Transverse colon (tissue), 4 donors: ENCODE measurements around the gene TFIP11. TPM values are rescaled to one million over a fixed set of nuclear protein-coding genes. Genes with fewer than 3 reads are reported as not detected.

Source experiments
- DNase-seq: peaks from one replicate; pipeline ENCODE4 v3.0.0-alpha.2; 2019
- H3K27ac ChIP-seq, 4 donors: fragments of 200-600 bp; sonication (generic); 2 replicates each; pipeline ENCODE4 v1.5.1; 2016 to 2018; ENCODE audit warnings: inconsistent platforms in 4 of 4
- H3K27me3 ChIP-seq: fragments of 200-600 bp; sonication (generic); 2 replicates; pipeline ENCODE4 v1.5.1; 2017; ENCODE audit warnings: inconsistent platforms
- H3K36me3 ChIP-seq, 4 donors: fragments of 200-600 bp; sonication (generic); 2 replicates each; pipeline ENCODE4 v1.5.1; 2017 to 2019; ENCODE audit warnings: inconsistent platforms in 4 of 4
- H3K4me1 ChIP-seq, 4 donors: fragments of 200-600 bp; sonication (generic); 2 replicates each; pipeline ENCODE4 v1.5.1; 2017 to 2020; ENCODE audit warnings: inconsistent platforms in 4 of 4
- H3K4me3 ChIP-seq, 4 donors: fragments of 200-600 bp; sonication (generic); 1 replicate in 1 of 4; 2 replicates in 3 of 4; pipeline versions ENCODE4 v1.5.1 to v1.6.1; 2017 to 2019; ENCODE audit warnings: inconsistent platforms in 4 of 4
- H3K9me3 ChIP-seq, 2 donors: fragments of 200-600 bp; sonication (generic); 2 replicates each; pipeline ENCODE4 v1.5.1; 2017 to 2019; ENCODE audit warnings: inconsistent platforms in 2 of 2
- EP300 ChIP-seq: sonication (generic); formaldehyde crosslinking; IDR thresholded peaks from one replicate; pipeline ENCODE4 v1.6.1; 2017; ENCODE audit warnings: antibody characterized with exemption, low read depth
- POLR2A ChIP-seq: fragments of 450-650 bp; IDR thresholded peaks from one replicate; pipeline ENCODE4 v1.6.1; 2016; ENCODE audit warnings: antibody characterized with exemption, mild to moderate bottlenecking, moderate library complexity
- POLR2AphosphoS5 ChIP-seq, 3 donors: sonication (generic); formaldehyde crosslinking; IDR thresholded peaks; one replicate each; pipeline ENCODE4 v1.6.1; 2016; ENCODE audit warnings: antibody characterized with exemption in 3 of 3
- WGBS, 2 donors: methylation state at CpG; one replicate each; pipeline ENCODE4 v1.1.5; 2018; ENCODE audit warnings: low coverage in 1 of 2; 5-methylcytosine and 5-hydroxymethylcytosine counted together
- in situ Hi-C, 4 donors: fragments of 200-750 bp; cut with MboI; loops; one replicate each; pipeline versions ENCODE4 v1.15.0 to v1.15.1; 2017; ENCODE audit warnings: low sequenced_read_pairs in 3 of 4, low pct_ligation_motif_present in 1 of 4, low pct_unique_long_range_greater_than_20kb in 1 of 4
- intact Hi-C: fragments of 100-400 bp; cut with DNase I; formaldehyde crosslinking; loops from one replicate; pipeline ENCODE4 v1.15.1; 2023; ENCODE audit warnings: low total_unique reads
- total RNA-seq, 4 donors: library from RNA; depleted of rRNA; stranded (reverse); fragments of >200 nt; gene quantifications; one replicate each; pipeline ENCODE4 v1.1.0, GENCODE V29; 2016
- TF ChIP-seq, protein P1 (sequence below), 5 experiments: fragments of 200-600 bp in 3 of 5; fragments of 450-650 bp in 2 of 5; sonication (generic) in 3 of 5; IDR thresholded peaks; 1 replicate in 2 of 5; 2 replicates in 3 of 5; pipeline ENCODE4 v1.5.1; 2016 to 2017; ENCODE audit warnings: antibody characterized with exemption in 5 of 5, inconsistent platforms in 3 of 5, mild to moderate bottlenecking in 2 of 5, moderate library complexity in 1 of 5

Gene TFIP11
- total RNA-seq, 4 donors from 2014 or later = 5.2 to 33.7 (median 31.1) TPM

GRCh38 chr22:26489447-26490036 lies 22.7 kb downstream of the TFIP11 start:
- Histone ChIP-seq H3K4me3 (no peak overlapping the region), H3K36me3 (peaks cover 0 to 44% (median 19%) of the 10 kb centered on the region in 4 donors), H3K27ac (no peak overlapping the region), H3K4me1 (peaks cover 3 to 13% (median 7%) of the 10 kb centered on the region in 4 donors), H3K27me3 (no peaks in the 10 kb centered on the region), H3K9me3 (no peaks in the 10 kb centered on the region)
- TF ChIP-seq POLR2AphosphoS5 (IDR thresholded peaks at IDR 0.05) (no peak), POLR2A (no peak), EP300 (no peak)
- TF ChIP-seq, protein P1, sequence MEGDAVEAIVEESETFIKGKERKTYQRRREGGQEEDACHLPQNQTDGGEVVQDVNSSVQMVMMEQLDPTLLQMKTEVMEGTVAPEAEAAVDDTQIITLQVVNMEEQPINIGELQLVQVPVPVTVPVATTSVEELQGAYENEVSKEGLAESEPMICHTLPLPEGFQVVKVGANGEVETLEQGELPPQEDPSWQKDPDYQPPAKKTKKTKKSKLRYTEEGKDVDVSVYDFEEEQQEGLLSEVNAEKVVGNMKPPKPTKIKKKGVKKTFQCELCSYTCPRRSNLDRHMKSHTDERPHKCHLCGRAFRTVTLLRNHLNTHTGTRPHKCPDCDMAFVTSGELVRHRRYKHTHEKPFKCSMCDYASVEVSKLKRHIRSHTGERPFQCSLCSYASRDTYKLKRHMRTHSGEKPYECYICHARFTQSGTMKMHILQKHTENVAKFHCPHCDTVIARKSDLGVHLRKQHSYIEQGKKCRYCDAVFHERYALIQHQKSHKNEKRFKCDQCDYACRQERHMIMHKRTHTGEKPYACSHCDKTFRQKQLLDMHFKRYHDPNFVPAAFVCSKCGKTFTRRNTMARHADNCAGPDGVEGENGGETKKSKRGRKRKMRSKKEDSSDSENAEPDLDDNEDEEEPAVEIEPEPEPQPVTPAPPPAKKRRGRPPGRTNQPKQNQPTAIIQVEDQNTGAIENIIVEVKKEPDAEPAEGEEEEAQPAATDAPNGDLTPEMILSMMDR (IDR thresholded peaks at IDR 0.05) = no peak
- in situ Hi-C loops (no loop called here), intact Hi-C loops (loop anchor here (5.0 kb wide), 1 partner anchor 1613 kb away; no protein-coding TSS in a partner anchor)
- DNase-seq = no peak
- WGBS, 2 donors = 64 to 77% methylated on average over 4 of the region's 4 CpGs

DNA sequence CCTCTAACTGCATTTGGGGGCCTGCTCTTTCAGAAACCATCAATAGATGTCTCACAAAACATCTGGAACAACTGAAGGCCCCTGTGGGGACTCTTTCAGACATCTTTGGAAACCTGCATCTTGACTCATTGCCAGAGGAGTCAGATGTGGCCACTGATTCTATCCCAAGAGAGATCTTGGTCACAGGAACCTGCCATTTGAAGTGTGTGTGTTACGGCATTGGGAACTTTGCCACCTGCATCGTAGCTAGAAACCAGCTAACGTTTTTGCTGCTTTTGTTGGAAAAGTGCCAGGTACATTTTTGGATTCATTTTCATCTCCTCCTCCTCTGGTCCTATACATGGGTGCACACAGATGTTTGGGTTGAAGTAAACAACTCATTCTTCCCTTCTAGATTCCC lies 24.3 kb downstream of the TFIP11 start:
- in situ Hi-C loops (no loop called here), intact Hi-C loops (loop anchor here (5.0 kb wide), 1 partner anchor 1614 kb away; no protein-coding TSS in a partner anchor)
- no peak overlapping the region for H3K4me3 ChIP-seq
- H3K9me3 ChIP-seq = no peaks in the 10 kb centered on the region
- TF ChIP-seq POLR2A (no peak), EP300 (no peak), POLR2AphosphoS5 (IDR thresholded peaks at IDR 0.05) (no peak)
- TF ChIP-seq, protein P1 (IDR thresholded peaks at IDR 0.05) = no peak
- 59% methylated on average over 3 of the region's 3 CpGs; no CpG with 5 or more reads in 1 of the 2 donors for WGBS, 2 donors
- H3K27me3 ChIP-seq = no peaks in the 10 kb centered on the region
- H3K36me3 ChIP-seq = peaks cover 0 to 34% (median 12%) of the 10 kb centered on the region in 4 donors
- H3K4me1 ChIP-seq = peaks cover 10 to 20% (median 14%) of the 10 kb centered on the region in 4 donors
- no peak overlapping the region for H3K27ac ChIP-seq
- no peak for DNase-seq

DNA sequence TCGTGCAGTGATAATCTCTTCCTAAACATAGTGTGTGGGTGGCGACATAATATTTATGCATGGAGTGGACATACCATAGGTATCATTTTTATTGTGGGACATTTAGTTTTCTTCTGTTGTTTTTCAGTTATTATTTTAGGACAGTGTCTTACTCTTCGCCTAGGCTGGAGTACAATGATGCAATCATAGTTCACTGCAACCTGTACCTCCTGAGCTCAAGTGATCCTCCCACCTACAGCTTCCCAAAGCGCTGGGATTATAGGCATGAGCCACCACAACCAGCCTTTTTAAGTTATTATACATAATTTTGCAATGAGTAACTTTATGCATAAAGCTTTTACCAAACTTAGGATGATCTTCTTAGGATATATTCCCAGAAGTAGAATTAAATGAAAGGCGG lies 25.9 kb downstream of the TFIP11 start:
- 88 to 94% methylated on average over 5 of the region's 5 CpGs for WGBS, 2 donors
- H3K27ac ChIP-seq = no peak overlapping the region
- no peak overlapping the region for H3K4me3 ChIP-seq
- H3K36me3 ChIP-seq = peaks cover 0 to 18% (median 4%) of the 10 kb centered on the region in 4 donors
- intact Hi-C loops (loop anchor here (5.0 kb wide), 1 partner anchor 1616 kb away; no protein-coding TSS in a partner anchor), in situ Hi-C loops (no loop called here)
- TF ChIP-seq EP300 = no peak
- no peak for TF ChIP-seq POLR2A
- TF ChIP-seq, protein P1 (IDR thresholded peaks at IDR 0.05) = no peak
- TF ChIP-seq POLR2AphosphoS5 (IDR thresholded peaks at IDR 0.05) = no peak
- DNase-seq = no peak
- H3K9me3 ChIP-seq = no peaks in the 10 kb centered on the region
- peaks cover 20 to 36% (median 26%) of the 10 kb centered on the region in 4 donors for H3K4me1 ChIP-seq
- H3K27me3 ChIP-seq = no peaks in the 10 kb centered on the region

DNA sequence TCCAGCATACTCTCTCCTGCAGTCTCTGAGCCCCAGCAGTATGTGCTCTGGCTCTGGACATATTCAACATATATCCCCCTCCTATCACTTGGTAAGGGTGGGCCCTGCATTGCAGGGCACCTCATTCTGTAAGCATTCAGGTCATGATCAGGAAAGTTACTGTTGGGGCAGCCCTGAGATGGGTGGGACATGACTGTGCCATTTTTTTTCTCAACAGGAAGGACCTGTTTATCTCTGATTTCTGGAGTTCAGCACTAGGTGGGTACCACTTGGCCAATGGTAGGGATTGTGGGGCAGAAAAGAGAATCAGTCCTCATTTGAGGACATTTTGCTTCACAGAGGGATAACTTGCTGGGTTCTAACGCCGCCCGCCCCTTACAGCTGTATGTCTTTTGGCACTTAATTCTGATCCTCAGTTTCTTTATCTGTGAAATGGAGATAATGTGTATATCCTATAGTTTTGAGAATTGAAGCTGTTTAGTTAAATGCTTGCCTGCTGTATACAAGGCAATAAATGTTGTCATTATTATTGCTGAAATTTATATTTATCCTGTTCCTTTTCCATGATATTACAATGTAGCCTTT lies 26.4 kb downstream of the TFIP11 start:
- intact Hi-C loops = loop anchor here (5.0 kb wide), 1 partner anchor 1616 kb away; no protein-coding TSS in a partner anchor
- TF ChIP-seq POLR2AphosphoS5 (IDR thresholded peaks at IDR 0.05) (no peak), POLR2A (no peak), EP300 (no peak)
- TF ChIP-seq, protein P1 (IDR thresholded peaks at IDR 0.05) = no peak
- H3K4me1 ChIP-seq = peaks cover 24 to 41% (median 31%) of the 10 kb centered on the region in 4 donors
- no peak overlapping the region for H3K4me3 ChIP-seq
- H3K27me3 ChIP-seq = no peaks in the 10 kb centered on the region
- H3K27ac ChIP-seq = no peak overlapping the region
- peaks cover 0 to 13% (median 2%) of the 10 kb centered on the region in 4 donors for H3K36me3 ChIP-seq
- in situ Hi-C loops = no loop called here
- no peak for DNase-seq
- H3K9me3 ChIP-seq = no peaks in the 10 kb centered on the region
- WGBS, 2 donors = 78% methylated on average over 3 of the region's 3 CpGs; no CpG with 5 or more reads in 1 of the 2 donors
